CD14-positive monocyte (primary cell): ENCODE data around the gene KCTD5. TPM values are rescaled to one million over a fixed set of nuclear protein-coding genes. Genes with fewer than 3 reads are reported as not detected.

Experiments used
- DNase-seq, 3 donors: peaks; one replicate each; pipeline ENCODE4 v3.0.0-alpha.2; 2011 to 2022
- H2AFZ ChIP-seq: 2 replicates; pipeline ENCODE4 v1.6.0; 2012; ENCODE audit warnings: mild to moderate bottlenecking, low read depth, low read length, inconsistent platforms; ENCODE audit not compliant: insufficient read depth, poor library complexity, severe bottlenecking
- H3K27ac ChIP-seq, 2 donors: 1 replicate in 1 of 2; 2 replicates in 1 of 2; pipeline ENCODE4 v1.5.1; 2012 to 2013; ENCODE audit warnings: low read length in 2 of 2, control low read depth in 1 of 2, inconsistent platforms in 1 of 2, low read depth in 1 of 2, mild to moderate bottlenecking in 1 of 2
- H3K27me3 ChIP-seq, 2 donors: one replicate each; pipeline versions ENCODE4 v1.6.0 to v1.6.1; 2011 to 2013; ENCODE audit warnings: low read length in 2 of 2; ENCODE audit not compliant: control insufficient read depth in 2 of 2, insufficient read depth in 2 of 2
- H3K36me3 ChIP-seq, 2 donors: replicated peaks in 1 of 2; 1 replicate in 1 of 2; 2 replicates in 1 of 2; pipeline versions ENCODE4 v1.5.1 to v1.6.1; 2012 to 2013; ENCODE audit warnings: low read length in 2 of 2, control low read depth in 1 of 2, inconsistent platforms in 1 of 2, mild to moderate bottlenecking in 1 of 2; ENCODE audit not compliant: insufficient read depth in 2 of 2, control insufficient read depth in 1 of 2
- H3K4me1 ChIP-seq, 2 donors: 1 replicate in 1 of 2; 2 replicates in 1 of 2; pipeline versions ENCODE4 v1.5.1 to v1.6.1; 2012 to 2013; ENCODE audit warnings: low read length in 2 of 2, control low read depth in 1 of 2, inconsistent platforms in 1 of 2, mild to moderate bottlenecking in 1 of 2, moderate library complexity in 1 of 2; ENCODE audit not compliant: insufficient read depth in 2 of 2, control insufficient read depth in 1 of 2
- H3K4me2 ChIP-seq: replicated peaks from 2 replicates; pipeline ENCODE3; 2012; ENCODE audit warnings: low read length, moderate library complexity, mild to moderate bottlenecking; ENCODE audit not compliant: poor library complexity, severe bottlenecking; ENCODE audit errors: extremely low read depth
- H3K4me3 ChIP-seq, 3 experiments: fragments of 200-600 bp in 1 of 3; sonication (generic) in 1 of 3; replicated peaks in 1 of 3; 1 replicate in 2 of 3; 2 replicates in 1 of 3; pipeline ENCODE4 v1.5.1; 2011 to 2013; ENCODE audit warnings: low read length in 3 of 3, mild to moderate bottlenecking in 3 of 3, control low read depth in 2 of 3, low read depth in 2 of 3, inconsistent platforms in 1 of 3, moderate library complexity in 1 of 3
- H3K79me2 ChIP-seq: 2 replicates; pipeline ENCODE4 v1.6.0; 2012; ENCODE audit warnings: mild to moderate bottlenecking, control low read depth, inconsistent platforms, low read length, moderate library complexity; ENCODE audit not compliant: insufficient read depth
- H3K9ac ChIP-seq: 2 replicates; pipeline ENCODE4 v1.6.0; 2017; ENCODE audit warnings: low read length, mild to moderate bottlenecking; ENCODE audit not compliant: insufficient read depth, poor library complexity, severe bottlenecking
- H3K9me3 ChIP-seq, 2 donors: replicated peaks in 1 of 2; 1 replicate in 1 of 2; 2 replicates in 1 of 2; pipeline versions ENCODE4 v1.5.1 to v1.6.1; 2012 to 2013; ENCODE audit warnings: low read length in 2 of 2, control low read depth in 1 of 2; ENCODE audit not compliant: control insufficient read depth in 1 of 2, insufficient read depth in 1 of 2
- H4K20me1 ChIP-seq: 2 replicates; pipeline ENCODE4 v1.6.0; 2012; ENCODE audit warnings: mild to moderate bottlenecking, low read length, control low read depth, moderate library complexity; ENCODE audit not compliant: insufficient read depth
- H3K27ac Mint-ChIP-seq, 7 donors: one replicate each; pipeline ENCODE4 v1.8.0; 2020; ENCODE audit warnings: mild to moderate bottlenecking in 7 of 7, mixed read lengths in 7 of 7, moderate library complexity in 6 of 7, inconsistent platforms in 2 of 7
- H3K27me3 Mint-ChIP-seq, 3 donors: one replicate each; pipeline ENCODE4 v1.8.0; 2021 to 2022; ENCODE audit warnings: low read depth in 3 of 3, mild to moderate bottlenecking in 3 of 3, mixed read lengths in 3 of 3, moderate library complexity in 3 of 3, inconsistent platforms in 1 of 3
- H3K36me3 Mint-ChIP-seq, 2 donors: one replicate each; pipeline ENCODE4 v1.8.0; 2020; ENCODE audit warnings: mixed read lengths in 2 of 2, inconsistent platforms in 1 of 2, mild to moderate bottlenecking in 1 of 2
- H3K4me1 Mint-ChIP-seq: one replicate; pipeline ENCODE4 v1.8.0; 2020; ENCODE audit warnings: mild to moderate bottlenecking, mixed read lengths
- H3K4me3 Mint-ChIP-seq, 2 donors: one replicate each; pipeline ENCODE4 v1.8.0; 2020; ENCODE audit warnings: mild to moderate bottlenecking in 2 of 2, mixed read lengths in 2 of 2, moderate library complexity in 1 of 2
- H3K9me3 Mint-ChIP-seq, 7 donors: one replicate each; pipeline ENCODE4 v1.8.0; 2020 to 2022; ENCODE audit warnings: mixed read lengths in 7 of 7, mild to moderate bottlenecking in 6 of 7, moderate library complexity in 6 of 7, inconsistent platforms in 2 of 7
- CTCF ChIP-seq: fragments of 200-600 bp; IDR thresholded peaks from one replicate; pipeline ENCODE4 v1.8.0; 2022; ENCODE audit warnings: antibody characterized with exemption, mild to moderate bottlenecking
- WGBS: methylation state at CpG from one replicate; pipeline ENCODE4 v1.1.5; 2013; ENCODE audit warnings: missing lambda C conversion rate; ENCODE audit not compliant: insufficient coverage; 5-methylcytosine and 5-hydroxymethylcytosine counted together
- intact Hi-C, 2 donors: fragments of 100-400 bp; cut with micrococcal nuclease; formaldehyde crosslinking; loops; one replicate each; pipeline versions ENCODE4 v1.15.0 to v1.15.1; 2023
- polyA plus RNA-seq, 3 donors: library from polyadenylated mRNA; depleted of rRNA in 1 of 3; unstranded in 2 of 3; stranded (reverse) in 1 of 3; fragments of 300-500 nt in 2 of 3; fragments of >200 nt in 1 of 3; fragmentation: Illumina TruSeq in 2 of 3; gene quantifications; 1 replicate in 2 of 3; 2 replicates in 1 of 3; pipeline ENCODE4 v1.2.3, GENCODE V29; 2012 to 2021

Gene KCTD5
- polyA plus RNA-seq, 3 donors = 16.0 to 23.1 (median 21.0) TPM

DNA sequence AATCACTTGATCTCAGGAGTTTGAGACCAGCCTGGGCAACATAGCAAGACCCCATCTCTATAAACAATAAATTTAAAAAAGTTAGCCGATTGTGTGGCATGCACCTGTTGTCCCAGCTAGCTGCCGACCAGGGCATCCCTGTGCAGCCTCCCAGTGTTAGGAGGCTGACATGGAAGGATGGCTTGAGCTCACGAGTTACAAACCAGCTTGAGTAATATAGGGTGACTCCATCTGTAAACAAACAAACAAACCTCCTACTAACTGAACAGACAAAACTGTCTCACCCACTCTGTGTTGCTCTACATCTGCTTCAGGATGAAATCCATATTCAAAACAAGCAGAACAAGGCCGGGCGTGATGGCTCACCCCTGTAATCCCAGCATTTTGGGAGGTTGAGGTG lies 44.6 kb downstream of the KCTD5 start:
- no peak overlapping the region for H3K4me2 ChIP-seq
- Mint-ChIP-seq H3K27ac (no peak overlapping the region), H3K4me1 (peaks cover 2% of the 10 kb centered on the region), H3K4me3 (no peak overlapping the region), H3K27me3 (peaks cover 2 to 13% (median 5%) of the 10 kb centered on the region in 3 donors), H3K36me3 (no peaks in the 10 kb centered on the region), H3K9me3 (no peaks in the 10 kb centered on the region)
- intact Hi-C loops = no loop called here
- no peak overlapping the region for H2AFZ ChIP-seq
- no peak for TF ChIP-seq CTCF
- no peaks in the 10 kb centered on the region for H3K79me2 ChIP-seq
- no peaks in the 10 kb centered on the region for H3K27me3 ChIP-seq
- no peak overlapping the region for H3K9ac ChIP-seq
- H3K27ac ChIP-seq = no peak overlapping the region
- H3K4me3 ChIP-seq = no peak overlapping the region
- H3K4me1 ChIP-seq = no peaks in the 10 kb centered on the region
- no CpG with 5 or more reads among the region's 5 CpGs for WGBS
- H4K20me1 ChIP-seq = no peaks in the 10 kb centered on the region
- no peaks in the 10 kb centered on the region for H3K36me3 ChIP-seq
- H3K9me3 ChIP-seq = no peaks in the 10 kb centered on the region
- no peak for DNase-seq

- no peak for DNase-seq
- Mint-ChIP-seq H3K36me3 (no peaks in the 10 kb centered on the region), H3K4me3 (no peak overlapping the region), H3K27me3 (peaks cover 2 to 12% (median 5%) of the 10 kb centered on the region in 3 donors), H3K4me1 (peaks cover 2% of the 10 kb centered on the region), H3K27ac (no peak overlapping the region), H3K9me3 (peaks cover 0 to 2% (median 0%) of the 10 kb centered on the region in 7 donors)
- no peak overlapping the region for H3K9ac ChIP-seq
- H3K27ac ChIP-seq = no peak overlapping the region
- no peaks in the 10 kb centered on the region for H4K20me1 ChIP-seq
- no peaks in the 10 kb centered on the region for H3K27me3 ChIP-seq
- H2AFZ ChIP-seq = no peak overlapping the region
- TF ChIP-seq CTCF = no peak
- no peaks in the 10 kb centered on the region for H3K4me1 ChIP-seq
- intact Hi-C loops = no loop called here
- H3K4me2 ChIP-seq = no peak overlapping the region
- H3K79me2 ChIP-seq = no peaks in the 10 kb centered on the region
- H3K4me3 ChIP-seq = no peak overlapping the region
- H3K36me3 ChIP-seq = no peaks in the 10 kb centered on the region
- no peaks in the 10 kb centered on the region for H3K9me3 ChIP-seq
- whole genome bisulfite sequencing = no CpG with 5 or more reads among the region's 7 CpGs
Measured at GRCh38 chr16:2728034-2728433, 45.7 kb downstream of the KCTD5 start.
